Measurements from ENCODE around the gene DNAJB11.

- TF ChIP-seq GATA3 (IDR thresholded peaks at IDR 0.05; ENCODE audit: low read depth, low read length) (no peak), GATA2 (IDR thresholded peaks at IDR 0.05; ENCODE audit: low read depth, low read length) (no peak)
These were observed 21.0 kb upstream of the DNAJB11 start for GRCh38 chr3:186549497-186549896.
